ENCODE measurements around the gene LILRB5.
"Not testable (repeated sequence)": the region's sequence is repeated elsewhere in the genome, so short reads cannot be mapped to it uniquely, and the experiment has no call there.

- not testable (repeated sequence) for TF ChIP-seq CTCF (IDR thresholded peaks at IDR 0.05); ZFX (IDR thresholded peaks at IDR 0.05; ENCODE audit: borderline replicate concordance)
These were observed 35.1 kb downstream of the LILRB5 start for GRCh38 chr19:54221947-54222346.
